8988T (cell line): Measurements from ENCODE around the gene NBEA.
"Not testable (repeated sequence)": the region's sequence is repeated elsewhere in the genome, so short reads cannot be mapped to it uniquely, and the experiment has no call there.

Source experiments
- DNase-seq: peaks from one replicate; pipeline ENCODE4 v3.0.0; 2011

NBEA gene, protein sequence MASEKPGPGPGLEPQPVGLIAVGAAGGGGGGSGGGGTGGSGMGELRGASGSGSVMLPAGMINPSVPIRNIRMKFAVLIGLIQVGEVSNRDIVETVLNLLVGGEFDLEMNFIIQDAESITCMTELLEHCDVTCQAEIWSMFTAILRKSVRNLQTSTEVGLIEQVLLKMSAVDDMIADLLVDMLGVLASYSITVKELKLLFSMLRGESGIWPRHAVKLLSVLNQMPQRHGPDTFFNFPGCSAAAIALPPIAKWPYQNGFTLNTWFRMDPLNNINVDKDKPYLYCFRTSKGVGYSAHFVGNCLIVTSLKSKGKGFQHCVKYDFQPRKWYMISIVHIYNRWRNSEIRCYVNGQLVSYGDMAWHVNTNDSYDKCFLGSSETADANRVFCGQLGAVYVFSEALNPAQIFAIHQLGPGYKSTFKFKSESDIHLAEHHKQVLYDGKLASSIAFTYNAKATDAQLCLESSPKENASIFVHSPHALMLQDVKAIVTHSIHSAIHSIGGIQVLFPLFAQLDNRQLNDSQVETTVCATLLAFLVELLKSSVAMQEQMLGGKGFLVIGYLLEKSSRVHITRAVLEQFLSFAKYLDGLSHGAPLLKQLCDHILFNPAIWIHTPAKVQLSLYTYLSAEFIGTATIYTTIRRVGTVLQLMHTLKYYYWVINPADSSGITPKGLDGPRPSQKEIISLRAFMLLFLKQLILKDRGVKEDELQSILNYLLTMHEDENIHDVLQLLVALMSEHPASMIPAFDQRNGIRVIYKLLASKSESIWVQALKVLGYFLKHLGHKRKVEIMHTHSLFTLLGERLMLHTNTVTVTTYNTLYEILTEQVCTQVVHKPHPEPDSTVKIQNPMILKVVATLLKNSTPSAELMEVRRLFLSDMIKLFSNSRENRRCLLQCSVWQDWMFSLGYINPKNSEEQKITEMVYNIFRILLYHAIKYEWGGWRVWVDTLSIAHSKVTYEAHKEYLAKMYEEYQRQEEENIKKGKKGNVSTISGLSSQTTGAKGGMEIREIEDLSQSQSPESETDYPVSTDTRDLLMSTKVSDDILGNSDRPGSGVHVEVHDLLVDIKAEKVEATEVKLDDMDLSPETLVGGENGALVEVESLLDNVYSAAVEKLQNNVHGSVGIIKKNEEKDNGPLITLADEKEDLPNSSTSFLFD (N-terminal part only)

DNA sequence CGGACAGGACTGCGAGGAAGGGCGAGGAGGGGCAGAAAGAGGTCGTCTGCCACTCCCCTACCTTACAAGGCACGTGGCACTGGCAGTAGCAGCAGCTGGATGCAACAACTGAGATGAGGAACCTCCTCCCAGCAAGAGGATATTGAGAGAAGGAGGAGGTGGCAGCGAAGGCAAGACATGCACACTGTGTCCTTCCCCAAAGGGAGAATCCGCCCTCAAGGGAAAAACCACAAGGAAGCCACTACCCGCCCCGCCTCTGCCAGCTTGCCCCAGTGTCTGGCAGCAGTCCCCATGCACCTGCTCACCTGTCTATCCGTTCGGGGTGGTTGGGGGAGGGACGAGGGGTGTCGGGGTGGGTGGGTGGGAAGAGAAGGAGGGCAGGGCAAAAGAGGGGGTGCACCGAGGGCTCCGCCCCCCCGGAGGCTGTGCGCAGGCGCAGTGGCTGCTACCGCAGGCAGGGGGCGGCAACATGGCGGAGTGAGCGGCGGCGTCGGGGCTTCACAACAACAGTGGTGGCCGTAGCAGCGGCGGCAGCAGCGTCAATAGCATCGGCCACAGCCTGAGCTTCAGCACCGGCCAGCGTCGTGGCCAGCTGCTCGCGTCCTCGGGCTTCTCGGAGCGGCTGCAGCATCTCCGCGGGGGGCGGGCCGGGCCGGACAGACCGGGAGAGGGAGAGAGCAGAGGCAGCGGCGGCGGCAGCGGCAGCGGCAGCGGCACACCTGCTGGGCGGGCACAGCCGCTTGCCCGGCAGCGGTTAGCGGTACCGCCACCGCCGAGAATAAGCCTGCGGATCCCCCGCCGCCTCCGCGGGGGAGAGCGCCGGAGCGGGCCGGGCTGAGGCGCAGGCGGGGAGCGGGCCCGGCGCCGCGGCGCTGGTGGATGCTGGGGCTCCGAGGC is at the start of gene NBEA:
Gene NBEA (plus strand): TSS at position 436 of the 897 bp plus-strand sequence. CDS start 551 bp downstream, outside the sequence.
- peak; percentile 72 for DNase-seq

DNA sequence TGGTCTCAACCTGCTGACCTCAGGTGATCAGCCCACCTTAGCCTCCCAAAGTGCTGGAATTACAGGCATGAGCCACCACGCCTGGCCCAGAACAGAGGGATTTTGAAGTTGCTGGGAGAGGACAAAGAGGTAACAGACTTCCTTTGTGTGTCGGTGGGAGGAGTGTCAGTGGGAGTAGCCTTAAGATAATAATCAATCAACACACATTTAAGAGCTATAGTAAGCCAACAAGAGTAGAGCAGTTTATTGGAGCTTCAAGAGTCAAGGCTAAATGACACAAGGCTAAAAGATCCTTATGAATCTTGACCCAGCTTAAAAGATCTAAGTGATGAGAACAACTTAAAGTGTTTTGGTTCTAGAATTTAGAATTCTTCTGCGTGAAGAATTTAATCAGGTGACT is 47.3 kb upstream of the NBEA start:
- DNase-seq = no peak

DNA sequence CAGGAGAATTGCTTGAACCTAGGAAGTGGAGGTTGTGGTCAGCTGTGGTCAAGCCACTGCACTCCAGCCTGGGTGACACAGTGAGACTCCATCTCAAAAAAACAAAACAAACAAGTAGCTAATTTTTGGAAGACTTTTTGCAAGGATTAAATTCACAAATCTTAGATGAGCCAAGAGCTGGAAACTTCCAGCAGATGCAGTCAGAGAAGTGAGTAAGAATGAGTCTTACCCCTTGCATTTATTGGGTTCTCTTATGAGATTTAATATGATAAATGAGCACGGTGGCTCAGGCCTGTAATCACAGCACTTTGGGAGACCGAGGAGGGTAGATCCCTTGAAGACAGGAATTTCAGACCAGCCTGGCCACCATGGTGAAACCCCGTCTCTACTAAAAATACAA is 44.9 kb upstream of the NBEA start:
- DNase-seq = no peak

DNA sequence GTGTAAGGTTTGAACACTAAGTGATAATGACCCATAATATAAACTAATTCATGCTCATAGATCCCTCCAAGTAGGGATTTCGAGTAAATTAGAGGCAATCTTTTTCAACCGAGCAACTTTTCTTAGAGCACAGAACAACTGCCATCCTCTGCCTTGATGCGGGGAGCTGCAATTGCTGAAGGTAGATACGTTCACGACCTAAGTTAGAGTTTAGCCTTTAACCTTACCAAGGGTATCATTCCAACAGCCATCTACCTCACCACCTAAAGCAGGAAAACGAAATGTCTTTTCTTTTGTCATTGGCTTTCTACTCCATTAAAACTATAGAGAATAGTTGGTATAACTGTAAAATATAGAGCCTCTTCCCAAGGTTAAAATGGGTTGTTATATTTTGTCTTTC is 42.2 kb upstream of the NBEA start:
- DNase-seq = no peak

DNA sequence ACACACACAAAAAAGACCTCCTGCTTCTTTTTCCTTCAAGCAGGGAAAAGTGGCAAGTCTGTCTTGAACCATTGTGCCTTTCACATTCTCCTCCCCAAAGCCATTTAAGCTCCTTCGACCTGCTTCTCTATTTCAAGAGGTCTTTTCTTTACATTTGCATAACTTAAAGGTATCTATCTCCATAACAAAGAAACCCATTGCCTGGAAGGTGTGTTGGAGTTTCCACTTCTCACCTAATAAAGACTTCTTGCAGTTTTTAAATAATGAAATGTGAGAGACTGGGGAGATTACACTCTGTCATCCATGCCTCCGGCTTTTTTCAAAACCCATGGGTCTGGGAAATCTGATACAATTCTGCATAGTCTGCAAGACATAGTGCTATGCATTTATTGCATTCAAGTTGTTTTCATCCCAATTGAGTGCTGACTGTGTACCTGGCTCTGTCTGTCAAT is 41.8 kb upstream of the NBEA start:
- DNase-seq = no peak

DNA sequence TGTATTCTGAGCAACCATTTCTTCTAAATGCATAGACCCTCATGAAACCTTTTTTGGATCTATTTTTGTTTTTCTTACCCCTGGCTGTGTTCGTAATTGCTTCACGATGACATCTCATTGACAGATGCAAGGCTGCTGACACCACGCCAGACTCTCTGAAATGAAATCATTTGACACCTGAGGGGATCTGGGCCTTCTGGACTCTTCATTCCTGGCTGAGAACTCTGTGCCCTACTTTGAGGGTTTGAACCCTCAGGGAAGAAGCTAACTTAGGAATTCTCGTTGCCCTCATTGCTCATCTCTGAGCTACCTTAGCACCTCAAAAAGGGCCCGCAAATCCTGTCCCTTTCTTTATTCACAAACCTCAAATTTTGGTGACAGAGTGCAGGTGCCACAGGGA is 40.5 kb upstream of the NBEA start:
- DNase-seq = no peak

DNA sequence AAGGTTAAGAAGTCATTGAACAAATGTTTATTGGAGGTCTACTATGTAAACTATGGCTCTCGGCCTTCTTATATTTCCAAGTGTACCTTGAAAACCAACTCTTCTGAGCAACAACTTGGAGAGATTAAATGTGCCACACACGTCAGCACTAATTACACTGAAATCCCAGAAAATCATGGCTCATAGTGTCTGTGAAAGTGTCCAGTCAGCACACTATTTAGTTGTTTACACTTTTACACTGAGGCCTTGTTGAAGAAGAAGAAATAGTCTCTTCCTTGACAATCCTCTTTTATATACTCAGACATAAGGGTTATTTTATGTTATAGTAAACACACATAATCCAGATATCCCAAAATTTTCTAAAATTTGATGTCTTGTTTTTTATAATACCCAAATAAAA is 30.9 kb upstream of the NBEA start:
- no peak for DNase-seq

DNA sequence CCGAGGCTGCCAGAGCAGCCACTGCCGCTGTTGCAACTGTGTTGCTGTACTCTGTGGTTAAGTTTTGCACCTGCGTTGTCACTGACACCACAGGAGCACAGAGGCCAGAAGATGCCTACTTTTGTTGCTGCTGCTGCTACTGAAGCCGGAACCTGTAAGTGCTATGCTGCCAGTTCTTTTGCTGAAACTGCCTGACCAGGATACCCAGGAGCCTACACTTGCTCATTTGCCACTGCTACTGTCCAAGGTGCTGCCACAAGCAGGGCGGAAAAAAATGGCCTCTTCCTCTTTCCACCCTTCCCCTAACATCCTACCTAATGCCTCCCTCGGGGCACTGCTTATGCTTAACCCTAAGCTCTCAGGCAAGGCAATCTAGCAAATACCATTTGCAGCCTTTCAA is 29.0 kb upstream of the NBEA start:
- no peak for DNase-seq

DNA sequence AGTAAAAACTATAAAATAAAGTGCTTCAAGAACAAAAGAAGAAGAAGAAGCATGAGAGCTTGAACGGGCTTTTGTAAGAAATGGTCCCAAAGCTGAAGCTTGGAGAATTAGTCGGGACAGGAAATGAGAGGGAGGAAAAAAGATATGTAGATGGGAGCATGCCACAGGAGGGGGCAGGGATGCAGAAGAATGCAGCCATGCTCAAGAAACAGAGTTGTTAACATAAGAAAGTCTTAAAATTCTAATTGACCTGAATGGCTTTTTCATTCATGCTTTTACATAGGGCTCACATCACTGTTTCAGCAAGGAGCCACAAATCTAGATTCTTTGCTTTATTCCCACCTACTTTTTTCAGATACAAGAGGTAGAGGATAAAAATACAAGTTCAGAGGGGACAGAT is 27.7 kb upstream of the NBEA start:
- no peak for DNase-seq

DNA sequence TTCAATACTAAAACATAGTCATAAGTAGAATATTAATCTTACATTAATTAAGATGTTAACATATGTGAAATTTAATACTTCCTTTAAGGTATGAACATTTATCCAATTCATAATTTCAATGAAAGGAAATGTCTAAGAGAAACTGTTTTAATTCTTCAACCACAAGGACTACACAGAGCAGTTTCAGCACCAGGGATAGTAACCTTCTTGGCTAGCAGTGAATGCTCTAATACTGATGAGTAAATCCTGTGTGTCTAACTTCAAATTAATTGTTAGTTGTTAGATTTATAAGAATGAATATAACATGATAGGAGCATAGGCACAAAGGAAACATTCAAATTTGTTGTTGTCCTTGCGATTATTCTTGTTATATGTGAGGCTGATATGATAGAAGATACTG is 15.6 kb upstream of the NBEA start:
- no peak for DNase-seq

DNA sequence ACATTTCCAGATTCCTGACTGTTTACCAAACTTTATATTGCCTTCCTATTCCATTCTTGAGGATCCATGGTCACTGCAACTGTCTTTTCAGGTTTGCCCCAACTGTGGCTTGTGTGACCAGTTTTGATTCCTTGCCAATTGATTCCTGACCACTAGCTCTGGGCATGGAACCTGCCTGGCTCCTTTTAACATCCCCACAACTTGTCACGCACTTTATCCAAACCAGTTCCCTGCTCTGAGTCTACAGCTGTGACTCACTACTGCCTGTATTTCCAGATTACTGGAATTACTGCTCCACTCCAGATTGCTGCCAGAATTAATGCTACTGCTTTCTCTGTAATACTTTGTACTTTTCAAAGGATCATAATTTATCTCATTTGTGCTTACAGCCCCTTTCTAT is 13.4 kb upstream of the NBEA start:
- DNase-seq = not testable (repeated sequence)

DNA sequence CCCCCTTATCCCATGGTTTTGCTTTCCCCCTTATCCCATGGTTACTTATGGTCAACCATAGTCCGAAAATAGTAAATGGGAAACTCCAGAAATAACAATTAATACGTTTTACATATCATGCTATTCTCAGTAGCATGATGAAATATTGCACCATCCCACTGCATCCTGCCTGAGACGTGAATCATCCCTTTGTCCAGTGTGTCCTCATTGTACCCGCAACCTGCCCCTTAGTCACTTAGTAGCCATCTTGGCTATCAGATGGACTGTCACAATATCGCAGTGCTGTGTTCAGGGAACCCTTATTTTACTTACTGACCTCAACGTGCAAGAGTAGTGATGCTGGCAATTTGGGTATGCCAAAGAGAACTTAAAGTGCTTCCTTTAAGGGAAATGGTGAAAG is 10.5 kb upstream of the NBEA start:
- DNase-seq = no peak

DNA sequence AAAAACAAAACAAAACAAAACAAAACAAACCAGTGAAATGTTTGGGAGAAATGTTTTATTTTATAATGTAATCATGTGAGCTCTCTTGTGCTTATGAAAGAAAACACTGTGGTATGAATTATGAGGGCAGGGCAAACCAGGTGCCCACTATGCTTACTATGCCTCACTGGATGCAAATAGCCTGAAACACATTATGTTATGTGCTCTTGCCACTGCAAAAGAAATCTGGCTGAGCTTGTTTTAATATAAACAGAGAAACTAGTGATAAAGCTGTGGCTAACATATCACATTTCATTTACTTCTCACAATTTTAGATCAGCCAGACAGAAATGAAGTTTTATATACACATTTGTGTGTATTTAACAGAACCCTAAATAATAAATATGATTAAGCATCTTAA is 8.7 kb upstream of the NBEA start:
- DNase-seq = no peak

DNA sequence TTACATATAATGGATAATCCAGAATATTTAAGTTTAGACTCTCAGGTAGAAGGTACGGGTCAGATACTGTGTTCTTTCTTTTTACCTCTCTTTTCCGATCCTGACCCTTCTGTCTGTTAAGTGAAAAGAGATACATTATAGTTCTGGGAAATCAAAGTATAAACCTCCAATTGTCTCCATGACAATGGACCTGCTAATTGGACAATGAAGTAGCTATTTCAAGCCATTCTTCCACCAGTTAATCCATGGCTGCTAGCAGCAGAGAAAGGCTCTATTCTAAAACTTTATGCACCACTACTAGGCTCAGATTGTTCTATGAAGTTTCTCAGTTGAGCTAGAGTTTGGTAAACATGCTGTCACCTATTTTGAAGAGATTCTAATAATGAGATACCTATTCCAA is 8.3 kb upstream of the NBEA start:
- DNase-seq = no peak

DNA sequence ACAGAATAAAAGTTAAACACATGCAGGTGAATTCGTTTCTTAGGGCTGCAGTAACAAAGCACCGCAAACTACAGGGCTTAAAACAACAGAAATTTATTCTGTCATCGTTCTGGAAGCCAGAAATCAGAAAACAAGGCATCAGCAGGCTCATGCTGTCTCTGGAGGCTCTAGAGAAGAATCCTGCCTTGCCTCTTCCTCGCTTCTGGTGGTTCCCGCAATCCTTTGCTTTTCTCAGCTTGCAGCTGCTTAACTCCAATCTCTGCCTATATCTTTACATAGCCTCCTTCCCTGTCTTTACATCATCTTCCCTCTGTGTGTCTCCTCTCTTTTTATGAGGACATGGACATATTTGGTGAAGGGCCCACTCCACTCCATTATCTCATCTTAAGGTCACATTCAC is 6.2 kb upstream of the NBEA start:
- no peak for DNase-seq

DNA sequence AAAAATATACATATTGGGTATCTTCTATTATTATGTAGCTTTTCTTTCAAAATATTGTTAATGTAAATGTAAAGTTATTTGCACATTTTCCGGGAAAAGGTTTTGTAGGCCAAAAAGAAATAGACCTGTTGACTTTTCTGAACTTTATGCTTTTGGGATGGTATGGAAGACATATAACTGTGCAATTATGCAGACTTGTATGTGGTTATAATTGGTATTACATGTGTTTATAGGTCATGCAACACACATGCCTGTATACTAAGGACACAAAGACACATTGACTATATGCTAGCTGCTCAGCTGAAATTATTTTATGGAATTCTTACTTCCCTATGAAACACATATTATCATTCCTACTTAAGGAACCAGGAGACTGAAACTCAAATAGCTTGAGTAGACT is 2.3 kb upstream of the NBEA start:
- DNase-seq = no peak

DNA sequence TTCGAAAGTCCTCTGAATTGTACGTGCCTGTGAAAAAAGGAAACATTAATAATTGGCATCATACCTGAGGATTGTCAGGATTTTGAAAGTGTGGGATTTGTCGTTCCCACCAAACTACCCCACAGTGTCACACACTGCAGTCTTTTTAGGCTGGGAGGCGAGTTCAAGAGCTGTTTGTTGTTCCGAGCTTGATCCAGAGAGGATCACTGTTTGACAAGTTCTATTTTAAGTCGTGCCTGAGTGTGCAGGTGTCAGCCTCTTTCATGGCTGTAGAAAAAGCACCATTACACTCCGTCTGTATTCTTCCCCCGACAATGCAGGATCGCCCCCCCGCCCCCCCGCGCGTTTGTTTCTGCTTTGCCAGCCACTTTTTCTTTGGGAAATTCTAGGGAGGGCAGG is 635 bp upstream of the NBEA start:
- peak; percentile 15 for DNase-seq

DNA sequence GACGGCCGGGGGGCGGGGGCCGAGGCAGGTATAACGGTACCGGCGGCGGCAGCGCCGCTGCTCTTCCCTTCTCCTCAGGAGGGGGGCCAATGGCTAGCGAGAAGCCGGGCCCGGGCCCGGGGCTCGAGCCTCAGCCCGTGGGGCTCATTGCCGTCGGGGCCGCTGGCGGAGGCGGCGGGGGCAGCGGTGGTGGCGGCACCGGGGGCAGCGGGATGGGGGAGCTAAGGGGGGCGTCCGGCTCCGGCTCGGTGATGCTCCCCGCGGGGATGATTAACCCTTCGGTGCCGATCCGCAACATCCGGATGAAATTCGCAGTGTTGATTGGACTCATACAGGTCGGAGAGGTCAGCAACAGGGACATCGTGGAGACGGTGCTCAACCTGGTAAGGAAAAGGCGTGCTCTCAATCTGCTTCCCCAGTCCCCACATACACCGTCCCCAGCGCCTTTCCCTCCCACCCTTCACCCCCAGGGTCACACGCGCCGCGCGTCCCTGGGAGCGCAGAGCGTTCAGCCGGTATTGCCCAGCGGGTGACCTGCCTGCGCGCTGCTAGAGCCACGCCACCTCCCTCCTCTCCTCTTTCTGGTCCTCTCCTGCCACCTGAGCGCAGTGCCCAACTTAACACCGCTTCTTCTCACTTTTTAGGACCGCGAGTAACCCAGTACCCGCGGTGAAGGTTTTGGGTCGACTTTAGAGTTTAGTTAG is 814 bp downstream of the NBEA start:
- DNase-seq = no peak

DNA sequence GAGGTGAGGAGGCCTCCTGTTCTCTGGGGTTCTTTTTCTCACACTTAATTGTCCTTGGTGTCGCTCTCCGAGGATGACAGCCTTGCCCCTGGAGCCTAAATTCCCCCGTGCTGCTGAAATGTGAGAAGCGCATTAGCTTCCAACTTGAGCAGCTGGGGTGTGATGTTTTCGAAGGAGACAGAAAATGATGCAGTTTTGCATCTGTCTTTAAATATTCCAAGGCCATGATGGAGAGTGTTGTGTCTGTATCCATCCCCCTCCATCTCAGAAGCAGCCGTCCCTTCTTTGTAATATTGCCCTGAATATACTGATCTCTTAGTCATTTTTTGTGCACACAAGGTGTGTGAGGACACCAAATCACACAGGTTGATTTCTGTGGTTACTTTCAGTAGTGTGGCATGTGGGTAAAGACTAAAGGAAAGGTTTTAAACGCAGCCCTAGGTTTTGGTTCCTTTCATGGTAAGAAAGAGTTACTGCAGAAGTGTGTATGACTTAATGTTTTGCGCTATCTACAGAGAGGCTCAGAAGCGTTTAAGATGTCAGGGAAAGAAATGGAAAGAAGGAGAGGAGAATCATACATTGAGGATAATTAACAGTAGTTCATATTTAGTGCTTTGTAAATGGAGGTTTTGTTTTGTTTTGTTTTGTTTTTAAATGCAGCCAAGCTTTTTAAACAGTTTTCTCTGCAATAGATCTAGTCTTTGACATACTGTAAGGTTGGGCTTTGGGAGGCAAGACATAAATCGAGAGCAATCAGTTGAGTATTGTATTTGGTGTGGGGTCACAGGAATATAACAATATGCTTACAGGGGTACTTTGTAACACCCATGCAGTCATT is 1.6 kb downstream of the NBEA start:
- no peak for DNase-seq

DNA sequence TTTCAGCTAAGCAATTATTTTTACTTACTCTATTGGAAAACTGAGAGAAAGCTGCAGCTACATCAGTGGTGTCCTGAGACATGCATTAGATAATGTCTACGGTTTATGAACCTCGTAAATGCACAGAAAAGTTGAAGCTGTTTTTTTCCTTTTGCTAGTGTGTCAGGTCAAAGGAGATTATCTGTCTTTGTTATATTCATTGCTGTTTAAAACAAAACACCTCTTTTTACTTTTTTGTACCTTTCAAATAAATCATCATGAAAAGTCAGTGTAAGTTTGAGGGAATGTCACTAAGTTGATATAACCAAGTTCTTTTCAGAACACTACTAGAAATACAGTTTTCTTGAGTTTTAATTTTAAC is 2.2 kb downstream of the NBEA start:
- DNase-seq = no peak

DNA sequence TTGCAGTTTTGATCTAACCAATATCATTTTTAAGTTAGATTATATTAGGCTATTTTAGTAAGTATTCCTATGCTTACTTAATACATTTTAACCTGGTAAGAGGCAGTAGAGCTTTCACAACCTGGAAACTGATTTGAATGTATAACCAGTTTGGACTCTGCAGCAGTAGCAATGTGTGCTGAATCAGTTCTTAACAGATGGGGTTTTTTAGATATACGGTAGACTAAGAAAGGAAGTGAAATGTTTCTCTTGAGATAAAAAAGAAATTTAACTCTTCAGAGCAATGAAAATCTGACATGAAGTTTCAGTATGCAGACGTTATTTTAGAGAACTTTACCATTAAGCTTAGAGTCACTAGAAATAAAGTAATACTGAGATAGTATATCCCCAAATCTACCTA is 2.7 kb downstream of the NBEA start:
- no peak for DNase-seq
